HuH-7.5 (cell line): ENCODE results near the gene TMEM238.
A peak's percentile ranks its signal among the peaks of the same experiment; 100 is the strongest.

ENCODE experiments used
- DNase-seq: peaks from one replicate; pipeline ENCODE4 v3.0.0; 2011; ENCODE audit warnings: low spot score

Gene TMEM238

DNA sequence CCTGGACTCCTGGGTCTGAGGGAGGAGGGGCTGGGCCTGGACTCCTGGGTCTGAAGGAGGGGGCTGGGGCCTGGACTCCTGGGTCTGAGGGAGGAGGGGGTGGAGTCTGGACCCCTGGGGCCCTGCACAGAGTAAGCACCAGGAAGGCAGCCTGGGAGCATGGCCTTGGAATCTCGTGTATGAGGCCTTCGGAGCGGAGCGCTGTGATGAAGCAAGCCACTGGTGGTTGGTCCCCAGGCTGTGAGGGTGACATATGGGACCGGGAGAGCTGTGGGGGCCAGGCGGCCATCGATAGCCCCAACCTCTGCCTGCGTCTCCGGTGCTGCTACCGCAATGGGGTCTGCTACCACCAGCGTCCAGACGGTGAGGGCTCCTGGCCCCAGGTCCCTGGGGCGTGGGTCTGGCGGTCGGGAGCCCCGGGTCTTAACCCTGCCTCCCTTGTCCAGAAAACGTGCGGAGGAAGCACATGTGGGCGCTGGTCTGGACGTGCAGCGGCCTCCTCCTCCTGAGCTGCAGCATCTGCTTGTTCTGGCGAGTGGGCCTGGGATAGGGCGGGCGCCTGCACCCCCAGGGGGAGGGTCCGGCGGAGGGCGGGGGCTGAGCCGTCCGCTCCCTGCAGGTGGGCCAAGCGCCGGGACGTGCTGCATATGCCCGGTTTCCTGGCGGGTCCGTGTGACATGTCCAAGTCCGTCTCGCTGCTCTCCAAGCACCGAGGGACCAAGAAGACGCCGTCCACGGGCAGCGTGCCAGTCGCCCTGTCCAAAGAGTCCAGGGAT lies 6.5 kb downstream of the TMEM238 start:
- no peak for DNase-seq

DNA sequence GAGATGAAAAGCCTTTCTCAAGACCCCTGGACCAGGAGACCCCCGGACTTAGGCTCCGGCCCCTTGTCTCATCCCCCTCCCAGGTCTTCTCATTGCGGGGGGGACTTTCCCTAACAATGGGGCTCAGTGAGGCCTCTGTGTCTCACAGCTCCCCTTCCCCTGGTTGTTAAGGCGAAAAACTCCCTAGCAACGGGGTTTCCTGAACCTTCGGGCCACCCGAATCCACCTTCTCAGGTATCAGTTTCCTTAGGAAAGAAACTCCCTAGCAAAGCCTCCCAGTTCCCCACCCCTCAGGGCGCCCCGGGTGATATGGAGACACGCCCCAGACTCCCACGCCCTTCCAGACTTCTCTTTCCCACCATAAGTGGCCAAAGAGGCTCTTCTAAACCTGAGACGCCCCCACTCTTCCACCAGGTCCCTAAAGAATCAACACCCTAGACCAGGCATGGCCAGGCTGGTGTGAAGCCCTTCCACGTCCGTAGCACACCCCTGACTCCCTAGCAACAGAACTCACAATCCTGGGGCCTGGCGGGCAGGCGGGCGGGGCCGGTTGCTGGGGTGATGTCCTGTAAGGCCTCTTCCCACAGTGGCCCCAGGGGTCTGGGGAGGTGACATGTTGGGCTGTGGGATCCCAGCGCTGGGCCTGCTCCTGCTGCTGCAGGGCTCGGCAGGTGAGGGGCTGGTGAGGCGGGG lies 7.7 kb downstream of the TMEM238 start, which contains the start of gene TMEM190:
TSS of gene TMEM190 (plus strand) at position 586 of the 693 bp plus-strand sequence. CDS start at position 614, 28 bp downstream.
- no peak for DNase-seq

DNA sequence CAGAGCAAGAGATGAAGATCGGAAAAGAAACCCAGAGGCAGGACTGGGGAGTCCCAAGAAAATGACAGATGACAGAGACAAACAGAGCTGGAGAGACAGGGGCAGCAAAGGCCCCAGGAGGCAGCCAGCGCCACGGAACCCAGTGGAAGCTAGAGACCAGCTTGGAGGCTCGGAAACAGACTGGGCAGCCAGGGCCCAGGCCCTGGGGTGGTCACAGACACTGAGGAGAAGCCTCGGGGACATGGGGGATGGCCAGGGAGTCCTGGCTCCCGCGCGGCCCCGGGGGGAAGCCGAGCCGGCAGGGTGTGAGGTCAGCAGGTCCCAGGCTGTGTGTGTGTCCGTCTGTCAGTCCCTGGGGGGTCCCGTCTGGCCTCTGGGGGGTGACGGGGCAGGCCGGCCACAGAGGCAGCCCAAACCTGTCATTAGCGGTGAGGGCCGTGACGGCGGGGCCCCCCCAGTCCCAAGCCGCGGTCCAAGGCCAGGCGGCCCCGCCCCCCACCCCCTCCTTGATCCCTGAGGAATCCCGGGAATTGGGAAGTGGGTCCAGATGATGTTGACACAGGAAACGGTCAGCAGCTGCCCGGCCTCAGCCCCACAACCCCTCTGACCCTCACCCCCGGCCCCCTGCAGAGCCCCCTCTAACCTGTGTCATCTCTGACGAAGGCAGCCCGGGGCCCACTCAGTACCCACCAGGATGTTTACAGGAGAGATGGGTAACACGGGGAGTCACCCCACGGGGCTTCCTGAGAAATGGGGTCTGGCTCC lies 9.9 kb downstream of the TMEM238 start:
- peak; percentile 59 for DNase-seq

DNA sequence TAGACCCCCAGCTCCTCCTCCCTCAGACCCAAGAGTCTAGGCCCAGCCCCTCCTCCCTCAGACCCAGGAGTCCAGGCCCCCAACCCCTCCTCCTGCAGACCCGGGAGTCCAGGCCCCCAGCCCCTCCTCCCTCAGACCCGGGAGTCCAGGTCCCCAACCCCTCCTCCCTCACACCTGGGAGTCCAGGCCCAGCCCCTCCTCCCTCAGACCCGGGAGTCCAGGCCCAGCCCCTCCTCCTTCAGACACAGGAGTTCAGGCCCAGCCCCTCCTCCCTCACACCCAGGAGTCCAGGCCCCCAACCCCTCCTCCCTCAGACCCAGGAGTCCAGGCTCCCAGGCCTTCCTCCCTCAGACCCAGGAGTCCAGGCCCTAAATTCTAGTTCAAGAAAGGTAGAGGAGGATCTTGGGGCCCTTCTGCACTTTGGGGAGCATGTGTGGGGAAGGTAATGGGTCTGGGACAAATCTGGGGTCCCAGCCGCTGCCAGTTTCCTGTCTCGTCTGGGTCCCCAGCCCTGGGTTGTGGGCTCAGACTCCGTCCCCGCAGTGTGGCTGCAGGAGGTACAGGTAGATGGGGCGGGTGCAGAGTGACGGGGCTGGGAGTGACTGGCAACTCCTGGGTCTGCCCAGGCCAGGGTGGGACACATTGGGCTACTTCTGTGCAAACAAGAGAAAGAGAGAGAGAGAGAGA lies 10.6 kb downstream of the TMEM238 start:
- DNase-seq, result no peak

DNA sequence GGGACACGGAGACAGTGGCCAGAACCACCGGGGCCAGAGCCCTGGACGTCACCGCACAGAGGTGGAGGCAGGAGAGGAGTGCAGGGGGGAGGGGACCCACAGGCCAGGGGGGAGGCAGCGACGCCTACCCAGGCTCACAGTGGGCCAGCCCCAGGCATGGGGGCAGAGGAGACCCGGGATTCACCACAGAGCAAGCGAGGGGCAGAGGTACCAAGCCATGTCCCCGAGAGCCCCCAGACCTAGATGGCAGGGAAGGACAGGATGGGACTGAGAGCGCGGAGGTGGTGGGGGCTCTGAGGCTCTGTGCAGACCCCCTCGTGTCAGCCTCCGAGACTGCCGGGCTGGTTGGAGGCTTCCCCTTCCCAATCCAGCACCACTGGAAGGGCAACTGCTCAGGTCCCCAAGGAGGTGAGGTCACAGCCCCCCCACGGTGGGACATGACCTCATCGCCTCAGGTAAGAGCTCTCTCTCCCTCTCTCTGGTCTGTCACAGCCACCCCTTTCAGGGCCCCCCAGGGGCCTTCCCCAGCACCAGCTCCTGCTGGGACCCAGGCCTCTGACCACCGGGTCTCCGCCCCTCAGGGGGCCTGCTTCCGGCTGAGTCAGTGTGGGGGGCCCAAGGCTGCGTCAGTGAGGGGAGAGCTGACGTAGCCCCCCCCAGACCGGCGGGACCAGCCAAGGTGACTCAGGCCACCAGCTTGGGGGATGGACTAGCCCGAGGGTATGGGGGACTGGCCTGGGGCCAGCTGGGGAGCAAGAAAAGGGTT lies 11.6 kb downstream of the TMEM238 start:
- DNase-seq, result no peak

DNA sequence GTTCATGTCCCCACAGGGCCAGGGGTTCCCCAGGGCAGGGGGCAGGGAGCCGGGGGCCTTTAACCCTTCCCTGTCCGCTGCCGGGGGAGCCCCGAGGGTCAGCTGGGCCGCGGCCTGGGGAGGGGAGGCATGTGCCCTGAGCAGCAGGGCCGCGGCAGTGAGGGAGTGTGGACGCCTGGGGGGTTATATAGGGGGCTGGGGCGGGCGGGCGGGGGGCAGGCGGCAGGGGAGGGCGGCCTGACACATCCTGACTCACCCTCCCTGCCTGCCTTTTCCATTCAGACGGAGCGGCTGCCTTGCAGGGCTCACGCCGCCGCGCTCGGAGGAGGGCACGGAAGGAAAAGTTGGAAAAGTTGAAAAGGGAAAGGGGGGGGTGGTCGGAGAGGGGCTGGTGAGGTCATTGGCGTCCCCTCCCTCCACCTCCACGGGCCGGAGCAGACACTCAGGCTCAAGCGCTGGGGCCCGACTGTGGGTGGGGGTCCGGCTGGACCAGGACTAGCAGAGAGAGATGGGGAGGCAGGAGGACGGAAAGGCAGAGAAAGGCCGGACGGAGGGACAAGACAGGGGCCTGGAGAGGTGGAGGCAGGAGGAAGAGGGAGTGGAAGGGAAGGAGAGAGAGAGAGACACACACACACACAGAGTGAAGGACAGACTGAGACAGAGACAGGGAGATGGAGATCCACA lies 13.6 kb downstream of the TMEM238 start, which contains the start of gene IL11:
TSS of gene IL11 (minus strand) at position 159 of the 684 bp plus-strand sequence. CDS start at position 6, 153 bp downstream.
- no peak for DNase-seq

DNA sequence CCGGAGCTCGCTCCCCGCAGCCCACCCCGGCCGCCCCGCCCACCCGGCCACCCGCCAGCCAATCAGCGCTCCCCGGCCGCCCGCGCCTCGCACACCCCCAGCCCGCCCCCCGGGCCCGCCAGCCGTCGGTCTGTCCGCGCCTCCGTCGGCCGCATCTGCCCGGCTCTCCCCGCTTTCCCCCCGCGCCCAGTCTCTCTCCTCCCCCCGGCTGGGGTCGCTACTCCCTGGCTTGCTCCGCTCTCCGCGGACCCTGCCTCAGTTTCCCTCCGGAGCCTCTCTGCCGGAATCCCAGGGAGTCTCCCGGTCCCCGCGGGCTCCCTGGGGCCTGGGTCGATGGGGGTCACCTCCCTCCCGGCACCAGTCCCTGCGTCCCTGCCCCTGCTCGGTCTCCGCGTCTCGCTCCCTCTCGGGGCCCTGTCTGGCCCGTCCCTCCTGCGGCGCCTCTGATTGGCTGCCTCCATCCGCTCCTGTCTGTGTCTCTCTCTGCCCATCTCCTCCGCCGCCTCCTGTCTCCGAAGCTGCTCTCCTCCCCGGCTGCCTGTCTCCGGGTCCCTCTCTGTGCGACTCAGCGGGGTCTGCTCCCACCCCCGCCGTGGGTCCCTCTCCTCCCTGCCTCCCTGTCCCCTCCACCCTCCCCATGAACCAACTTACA lies 14.3 kb downstream of the TMEM238 start:
- peak; percentile 93 for DNase-seq

DNA sequence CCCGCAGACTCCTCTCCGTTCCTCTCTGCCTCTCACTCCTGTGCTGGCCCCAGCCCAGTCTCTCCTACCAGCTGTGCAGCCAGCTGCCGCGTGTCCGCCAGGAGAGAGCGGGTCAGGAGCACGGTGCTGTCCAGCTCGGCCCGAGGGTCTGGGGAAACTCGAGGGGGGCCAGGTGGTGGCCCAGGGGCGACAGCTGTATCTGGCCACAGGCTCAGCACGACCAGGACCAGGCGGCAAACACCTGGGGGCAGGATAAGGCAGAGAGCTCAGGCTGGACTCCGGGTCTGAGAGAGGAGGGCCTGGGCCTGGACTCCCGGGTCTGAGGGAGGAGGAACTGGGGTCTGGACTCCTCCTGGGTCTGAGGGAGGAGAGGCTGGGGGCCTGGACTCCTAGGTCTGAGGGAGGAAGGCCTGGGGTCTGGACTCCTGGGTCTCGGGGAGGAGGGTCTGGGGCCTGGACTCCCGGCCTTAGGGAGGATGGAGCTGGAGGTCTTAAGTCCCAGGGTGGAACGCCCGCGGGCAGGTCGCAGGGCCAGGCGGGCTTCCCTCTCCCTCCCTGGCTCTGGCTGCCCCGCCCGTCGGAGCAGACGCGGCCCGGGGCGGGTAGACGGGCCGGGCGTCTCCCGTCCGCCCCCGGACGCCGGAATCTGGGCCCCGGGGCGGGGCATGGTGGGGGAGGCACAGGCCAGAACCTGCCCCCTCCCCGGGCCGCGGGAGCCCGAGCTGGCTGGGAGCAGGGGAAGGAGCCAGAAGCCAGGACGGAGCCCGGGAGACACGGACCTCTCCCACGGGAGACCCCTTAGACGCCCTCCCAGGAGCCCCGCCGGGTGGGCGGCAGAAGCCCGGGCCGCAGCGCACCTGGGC lies 15.2 kb downstream of the TMEM238 start:
- peak; percentile 74 for DNase-seq

DNA sequence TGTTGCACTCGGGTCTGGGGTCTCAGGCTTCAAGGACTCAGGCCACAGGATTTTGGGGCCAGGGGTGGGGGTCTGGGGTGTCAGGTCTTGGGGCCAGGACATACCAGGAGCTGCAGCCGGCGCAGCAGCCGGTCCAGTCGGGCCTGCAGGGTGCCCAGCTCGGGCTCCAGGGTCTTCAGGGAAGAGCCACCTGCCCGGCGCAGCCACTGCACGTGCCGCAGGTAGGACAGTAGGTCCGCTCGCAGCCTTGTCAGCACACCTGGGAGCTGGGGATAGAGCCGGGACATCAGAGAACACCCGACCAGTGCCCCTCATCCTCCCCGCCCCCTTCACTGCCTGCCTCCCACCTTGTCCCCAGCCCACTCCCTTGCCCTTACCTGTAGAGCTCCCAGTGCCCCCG lies 16.0 kb downstream of the TMEM238 start:
- no peak for DNase-seq

DNA sequence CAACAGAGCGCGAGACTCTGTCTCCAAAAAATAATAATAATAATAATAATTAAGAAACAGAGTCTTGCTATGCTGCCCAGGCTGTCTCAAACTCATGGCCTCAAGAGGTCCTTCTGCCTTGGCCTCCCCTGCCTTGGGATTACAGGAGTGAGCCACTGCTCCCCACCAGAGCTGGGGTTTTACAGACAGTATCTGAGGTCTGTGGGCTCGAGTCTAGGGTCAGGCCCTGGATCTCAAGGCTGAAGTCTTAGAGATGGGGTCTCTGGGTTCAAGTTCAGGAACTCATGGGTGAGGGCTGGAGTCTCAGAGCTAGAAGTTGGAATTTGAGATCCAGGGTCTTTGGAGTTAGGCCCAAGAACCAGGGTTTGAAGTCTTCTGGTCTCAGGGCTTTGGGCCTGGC lies 17.3 kb downstream of the TMEM238 start:
- no peak for DNase-seq

DNA sequence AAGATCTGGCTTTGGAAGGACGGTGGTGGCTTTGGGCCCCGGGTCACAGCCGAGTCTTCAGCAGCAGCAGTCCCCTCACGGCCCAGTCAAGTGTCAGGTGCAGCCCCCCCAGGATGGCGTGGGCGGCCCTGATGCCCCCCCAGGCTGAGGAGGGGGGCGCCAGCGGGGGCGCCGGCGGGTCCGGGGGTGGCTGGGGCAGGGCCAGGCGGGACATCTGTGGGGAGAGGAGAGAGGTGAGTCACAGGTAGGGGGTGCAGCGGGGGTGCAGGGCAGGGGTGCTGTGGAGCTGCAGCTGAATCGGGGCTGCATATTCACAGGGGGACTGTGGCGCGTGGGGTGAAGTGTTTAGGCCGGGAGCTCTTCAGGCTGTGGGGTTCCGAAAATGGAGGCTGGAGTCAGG lies 18.1 kb downstream of the TMEM238 start:
- DNase-seq, result no peak

DNA sequence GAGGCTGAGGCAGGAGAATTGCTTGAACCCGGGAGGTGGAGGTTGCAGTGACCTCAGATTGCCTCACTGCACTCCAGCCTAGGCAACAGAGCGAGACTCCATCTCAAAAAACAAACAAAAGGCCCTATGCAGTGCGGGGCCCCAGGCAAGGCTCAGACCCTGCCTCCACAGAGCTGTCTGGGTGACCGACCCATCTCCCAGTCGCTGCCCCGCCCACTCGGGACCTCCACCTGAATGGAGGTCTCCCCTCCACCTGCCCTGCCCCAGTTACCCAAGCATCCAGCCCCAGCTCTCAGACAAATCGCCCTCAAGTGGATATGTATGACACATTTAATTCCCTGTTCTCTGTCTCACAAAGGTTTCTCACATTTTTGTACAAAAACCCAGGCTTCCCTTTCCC lies 18.8 kb downstream of the TMEM238 start:
- no peak for DNase-seq

DNA sequence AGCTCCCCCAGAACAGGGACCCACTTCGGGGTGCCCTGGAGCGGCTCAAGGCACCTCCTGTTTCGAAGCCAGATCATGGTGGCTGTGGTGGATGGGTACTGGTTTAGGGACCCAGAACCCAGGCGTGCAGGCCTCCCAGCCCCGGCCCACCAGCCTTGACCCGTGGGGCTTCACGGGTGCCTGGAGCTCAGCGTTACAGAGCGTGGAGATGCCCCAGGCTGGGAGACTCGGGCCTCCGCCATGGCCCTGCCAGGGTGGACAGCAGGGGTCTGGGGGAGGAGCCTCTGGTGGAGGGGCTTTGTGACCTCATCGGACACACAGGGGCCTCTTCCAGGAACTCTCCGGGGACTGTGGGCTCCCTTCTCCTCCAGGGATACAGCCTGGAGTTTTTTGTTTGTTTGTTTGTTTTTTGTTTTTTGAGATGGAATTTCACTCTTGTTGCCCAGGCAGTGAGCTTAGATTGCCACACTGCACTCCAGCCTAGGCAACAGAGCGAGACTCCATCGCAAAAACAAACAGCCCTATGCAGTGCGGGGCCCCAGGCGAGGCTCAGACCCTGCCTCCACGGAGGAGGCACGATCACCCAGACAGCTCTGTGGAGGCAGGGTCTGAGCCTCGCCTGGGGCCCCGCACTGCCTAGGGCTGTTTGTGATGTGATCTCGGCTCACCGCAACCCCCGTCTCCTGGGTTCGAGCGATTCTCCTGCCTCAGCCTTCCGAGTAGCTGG lies 20.9 kb downstream of the TMEM238 start, which contains the start of gene GARIN5B:
TSS of gene GARIN5B (minus strand) at position 271 of the 727 bp plus-strand sequence. CDS start at position 77, 194 bp downstream.
- no peak for DNase-seq

DNA sequence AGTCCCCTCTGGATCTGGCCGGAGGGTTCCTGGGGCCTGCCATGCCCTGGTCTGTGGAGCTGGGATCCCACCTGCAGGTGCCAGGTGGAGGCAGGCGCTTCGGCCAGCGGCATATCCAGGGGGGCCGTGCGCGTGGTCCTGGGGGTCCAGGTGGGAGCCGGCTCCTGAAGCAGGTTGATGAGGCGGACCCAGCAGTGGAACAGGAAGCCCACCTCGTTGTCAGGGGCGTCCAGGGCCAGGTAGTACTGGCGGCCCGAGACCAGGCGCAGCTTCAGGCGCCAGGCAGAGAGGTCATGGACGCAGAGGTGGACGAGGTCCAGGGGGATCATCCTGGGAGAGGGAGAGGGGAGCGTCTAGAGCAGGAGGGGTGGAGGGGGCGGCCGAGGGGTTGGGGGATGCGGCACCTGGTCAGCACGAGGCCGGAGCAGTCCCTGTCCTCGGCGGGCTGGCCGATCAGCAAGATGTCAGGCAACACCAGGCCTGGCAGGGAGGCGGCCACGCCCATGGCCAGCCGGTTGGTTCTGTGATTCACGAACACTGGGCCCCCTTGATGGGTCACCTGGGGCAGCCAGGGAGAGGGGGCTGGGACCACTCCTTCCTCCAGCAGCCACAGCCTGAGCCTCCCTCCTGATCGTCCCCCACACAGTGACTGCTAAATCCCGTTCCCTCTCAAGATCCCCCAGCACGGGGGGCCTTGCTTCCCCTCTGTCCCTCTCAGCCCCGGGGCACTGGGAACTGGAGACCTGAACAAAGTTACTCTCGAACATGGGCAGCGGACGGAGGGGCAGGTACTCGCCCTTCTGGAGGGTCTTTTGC lies 21.7 kb downstream of the TMEM238 start:
- DNase-seq, result no peak

DNA sequence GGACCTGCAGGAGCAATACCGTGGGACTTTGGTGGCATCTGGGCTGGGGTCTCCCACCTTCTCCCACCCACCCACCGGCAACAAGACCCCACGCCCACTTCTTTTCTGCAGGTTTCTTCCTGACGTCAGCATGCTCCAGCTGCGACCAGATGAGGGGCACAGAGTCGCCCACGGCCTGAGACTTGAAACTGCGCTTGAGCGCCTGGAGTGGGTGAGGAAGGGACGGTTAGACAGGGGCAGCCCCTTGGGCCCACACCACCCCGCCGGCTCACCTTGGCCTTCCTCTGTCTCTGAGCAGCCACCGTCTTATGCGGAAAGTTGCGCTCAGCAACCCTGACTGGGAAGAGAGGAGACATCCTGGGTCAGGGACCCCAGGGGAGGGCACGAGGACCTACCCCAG lies 23.2 kb downstream of the TMEM238 start:
- DNase-seq, result no peak

DNA sequence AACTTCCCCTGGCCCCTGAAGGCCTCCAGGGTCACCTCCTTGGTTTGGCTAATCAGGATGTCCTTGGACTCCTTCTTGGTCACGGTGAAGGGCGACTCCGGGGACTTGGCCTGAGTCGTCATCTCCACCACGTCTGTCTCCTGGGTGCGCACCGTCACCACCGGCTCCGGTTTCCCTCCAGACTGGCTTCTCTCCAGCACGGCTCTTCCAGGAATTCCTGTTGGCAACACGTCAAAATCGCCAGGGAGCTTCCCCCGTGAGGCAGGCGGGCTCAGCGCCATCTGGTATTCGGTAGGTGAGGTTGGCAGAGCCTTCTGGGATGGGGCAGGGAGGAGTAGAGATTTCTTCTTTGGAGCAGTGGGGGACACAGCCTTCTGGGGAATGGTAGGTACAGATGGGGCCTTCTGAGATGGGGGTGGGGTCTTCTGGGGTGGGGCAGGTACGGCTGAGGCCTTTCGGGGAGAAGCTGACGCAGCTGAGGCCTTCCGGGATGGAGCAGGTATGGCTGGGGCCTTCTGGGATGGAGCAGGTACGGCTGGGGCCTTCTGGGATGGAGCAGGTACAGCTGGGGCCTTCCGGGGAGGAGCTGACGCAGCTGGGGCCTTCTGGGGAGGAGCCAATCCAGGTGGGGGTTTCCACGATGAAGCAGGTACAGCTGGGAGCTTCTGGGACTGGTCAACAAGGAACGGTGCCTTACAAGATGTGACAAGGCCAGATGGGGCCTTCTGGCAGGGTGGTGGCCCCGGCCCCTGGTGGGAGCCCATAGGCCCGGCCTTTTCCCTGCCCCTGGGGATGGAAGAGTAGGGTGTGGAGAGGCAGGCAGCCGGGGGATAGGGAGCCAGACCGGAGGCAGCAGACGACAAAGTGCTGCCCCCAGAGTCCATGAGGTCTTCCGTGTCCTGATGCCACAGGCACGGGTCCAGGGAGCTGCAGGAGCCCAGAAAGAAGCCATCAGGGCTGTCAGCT lies 24.9 kb downstream of the TMEM238 start:
- DNase-seq, result no peak
